Renal pelvis (tissue), 4 donors: Measurements from ENCODE around the gene ANK3. TPM values are rescaled to one million over a fixed set of nuclear protein-coding genes. Genes with fewer than 3 reads are reported as not detected.
"Not testable (repeated sequence)": the region's sequence is repeated elsewhere in the genome, so short reads cannot be mapped to it uniquely, and the experiment has no call there.

Experiments
- DNase-seq: peaks from one replicate; pipeline ENCODE4 v3.0.0-alpha.2; 2013
- polyA plus RNA-seq, 3 donors: library from polyadenylated mRNA; unstranded; fragments of 120-200 nt; gene quantifications; one replicate each; pipeline ENCODE4 v1.2.1, GENCODE V29; 2013; ENCODE audit not compliant: insufficient read length in 3 of 3

ANK3 gene
- polyA plus RNA-seq, 3 donors: 136 to 183 (median 153) TPM

- DNase-seq: peak; percentile 8
Observed at GRCh38 chr10:60310740-60311139, 78.9 kb downstream of the ANK3 start.

GRCh38 chr10:60309891-60310290 is 79.8 kb downstream of the ANK3 start:
- DNase-seq: no peak

- DNase-seq: no peak
Observed at GRCh38 chr10:60309371-60309770, 80.3 kb downstream of the ANK3 start.

GRCh38 chr10:60305380-60305892 is 84.2 kb downstream of the ANK3 start:
- no peak for DNase-seq

- DNase-seq: no peak
Observed at GRCh38 chr10:60304829-60305379, 84.8 kb downstream of the ANK3 start.

- no peak for DNase-seq
Observed at GRCh38 chr10:60303778-60304177, 85.9 kb downstream of the ANK3 start.

- no peak for DNase-seq
Observed at GRCh38 chr10:60299961-60300883, 89.5 kb downstream of the ANK3 start.

- no peak for DNase-seq
Observed at GRCh38 chr10:60299390-60299778, 90.3 kb downstream of the ANK3 start.

- no peak for DNase-seq
Observed at GRCh38 chr10:60298408-60299389, 91.0 kb downstream of the ANK3 start.

GRCh38 chr10:60296073-60296472 is 93.6 kb downstream of the ANK3 start:
- no peak for DNase-seq

GRCh38 chr10:60295028-60295937 is 94.4 kb downstream of the ANK3 start:
- DNase-seq: no peak

GRCh38 chr10:60293581-60294175 is 96.0 kb downstream of the ANK3 start:
- no peak for DNase-seq

- DNase-seq: no peak
Observed at GRCh38 chr10:60292998-60293397, 96.7 kb downstream of the ANK3 start.

- not testable (repeated sequence) for DNase-seq
Observed at GRCh38 chr10:60292536-60292935, 97.1 kb downstream of the ANK3 start.

- no peak for DNase-seq
Observed at GRCh38 chr10:60291344-60291930, 98.2 kb downstream of the ANK3 start.

GRCh38 chr10:60290558-60290957 is 99.1 kb downstream of the ANK3 start:
- DNase-seq: no peak

GRCh38 chr10:60289800-60290199 is 99.9 kb downstream of the ANK3 start:
- DNase-seq: no peak

- no peak for DNase-seq
Observed at GRCh38 chr10:60288256-60288655, 101.4 kb downstream of the ANK3 start.

GRCh38 chr10:60286559-60286958 is 103.1 kb downstream of the ANK3 start:
- no peak for DNase-seq

GRCh38 chr10:60283397-60283796 is 106.3 kb downstream of the ANK3 start:
- no peak for DNase-seq
